Neural progenitor cell (in vitro differentiated cells): Measurements from ENCODE around the gene GPR141. TPM values are rescaled to one million over a fixed set of nuclear protein-coding genes. Genes with fewer than 3 reads are reported as not detected.

ENCODE experiments used
- DNase-seq: peaks from one replicate; pipeline ENCODE4 v3.0.0-alpha.2; 2016; ENCODE audit warnings: low spot score
- H2AFZ ChIP-seq: fragments of 200-600 bp; sonication (generic); replicated peaks from 2 replicates; pipeline ENCODE4 v1.6.1; 2016; ENCODE audit warnings: antibody characterized with exemption
- H3F3A ChIP-seq: fragments of 200-600 bp; sonication (generic); 2 replicates; pipeline ENCODE4 v1.6.1; 2016; ENCODE audit warnings: antibody characterized with exemption, low read depth
- H3K27ac ChIP-seq: fragments of 200-600 bp; sonication (generic); 2 replicates; pipeline ENCODE4 v1.5.1; 2016; ENCODE audit warnings: mild to moderate bottlenecking
- H3K27me3 ChIP-seq: fragments of 200-600 bp; sonication (generic); 2 replicates; pipeline ENCODE4 v1.6.1; 2016; ENCODE audit warnings: mild to moderate bottlenecking, moderate library complexity
- H3K36me3 ChIP-seq: fragments of 200-600 bp; sonication (generic); 2 replicates; pipeline ENCODE4 v1.5.1; 2016
- H3K4me1 ChIP-seq: fragments of 200-600 bp; sonication (generic); 2 replicates; pipeline ENCODE4 v1.6.1; 2016; ENCODE audit warnings: mixed run types
- H3K4me2 ChIP-seq: fragments of 200-600 bp; sonication (generic); 2 replicates; pipeline ENCODE4 v1.6.1; 2016
- H3K4me3 ChIP-seq: fragments of 200-600 bp; sonication (generic); 2 replicates; pipeline ENCODE4 v1.5.1; 2016
- H3K79me2 ChIP-seq: fragments of 200-600 bp; sonication (generic); 2 replicates; pipeline ENCODE4 v1.6.1; 2016; ENCODE audit warnings: low read depth
- H3K9ac ChIP-seq: fragments of 200-600 bp; sonication (generic); 2 replicates; pipeline ENCODE4 v1.6.1; 2016
- H3K9me3 ChIP-seq: fragments of 200-600 bp; sonication (generic); 2 replicates; pipeline ENCODE4 v1.5.1; 2016; ENCODE audit warnings: low read depth
- H4K20me1 ChIP-seq: fragments of 200-600 bp; sonication (generic); 2 replicates; pipeline ENCODE4 v1.6.1; 2016; ENCODE audit warnings: low read depth
- H3K27ac Mint-ChIP-seq: 3 replicates; pipeline ENCODE4 v1.8.0; 2021; ENCODE audit warnings: mixed read lengths
- H3K27me3 Mint-ChIP-seq: 2 replicates; pipeline ENCODE4 v1.8.0; 2022; ENCODE audit warnings: low read depth, mild to moderate bottlenecking, inconsistent platforms, moderate library complexity, mixed read lengths; ENCODE audit not compliant: insufficient read depth
- H3K36me3 Mint-ChIP-seq: 3 replicates; pipeline ENCODE4 v1.8.0; 2021; ENCODE audit warnings: mixed read lengths
- H3K4me1 Mint-ChIP-seq: 3 replicates; pipeline ENCODE4 v1.8.0; 2021; ENCODE audit warnings: mixed read lengths
- H3K4me3 Mint-ChIP-seq: 3 replicates; pipeline ENCODE4 v1.8.0; 2021; ENCODE audit warnings: mild to moderate bottlenecking, moderate library complexity, mixed read lengths
- H3K9me3 Mint-ChIP-seq: 3 replicates; pipeline ENCODE4 v1.8.0; 2020; ENCODE audit warnings: mixed read lengths
- EZH2 ChIP-seq: fragments of 200-600 bp; sonication (generic); IDR thresholded peaks from 2 replicates; pipeline ENCODE4 v1.6.1; 2017; ENCODE audit warnings: antibody characterized with exemption, mild to moderate bottlenecking, moderate library complexity
- EZH2phosphoT487 ChIP-seq: fragments of 200-600 bp; sonication (generic); IDR thresholded peaks from 2 replicates; pipeline ENCODE4 v1.6.1; 2017; ENCODE audit warnings: antibody characterized with exemption
- total RNA-seq: library from RNA; depleted of rRNA; stranded (reverse); fragments of >200 nt; gene quantifications from 2 replicates; pipeline ENCODE4 v1.2.3, GENCODE V29; 2015; ENCODE audit warnings: low replicate concordance
- TF ChIP-seq, protein P1 (sequence below): fragments of 200-600 bp; sonication (generic); IDR thresholded peaks from 2 replicates; pipeline ENCODE4 v1.5.1; 2017; ENCODE audit warnings: antibody characterized with exemption, mild to moderate bottlenecking

GPR141 gene
- total RNA-seq, 1 donor from 2014 or later = 2.6 TPM

DNA sequence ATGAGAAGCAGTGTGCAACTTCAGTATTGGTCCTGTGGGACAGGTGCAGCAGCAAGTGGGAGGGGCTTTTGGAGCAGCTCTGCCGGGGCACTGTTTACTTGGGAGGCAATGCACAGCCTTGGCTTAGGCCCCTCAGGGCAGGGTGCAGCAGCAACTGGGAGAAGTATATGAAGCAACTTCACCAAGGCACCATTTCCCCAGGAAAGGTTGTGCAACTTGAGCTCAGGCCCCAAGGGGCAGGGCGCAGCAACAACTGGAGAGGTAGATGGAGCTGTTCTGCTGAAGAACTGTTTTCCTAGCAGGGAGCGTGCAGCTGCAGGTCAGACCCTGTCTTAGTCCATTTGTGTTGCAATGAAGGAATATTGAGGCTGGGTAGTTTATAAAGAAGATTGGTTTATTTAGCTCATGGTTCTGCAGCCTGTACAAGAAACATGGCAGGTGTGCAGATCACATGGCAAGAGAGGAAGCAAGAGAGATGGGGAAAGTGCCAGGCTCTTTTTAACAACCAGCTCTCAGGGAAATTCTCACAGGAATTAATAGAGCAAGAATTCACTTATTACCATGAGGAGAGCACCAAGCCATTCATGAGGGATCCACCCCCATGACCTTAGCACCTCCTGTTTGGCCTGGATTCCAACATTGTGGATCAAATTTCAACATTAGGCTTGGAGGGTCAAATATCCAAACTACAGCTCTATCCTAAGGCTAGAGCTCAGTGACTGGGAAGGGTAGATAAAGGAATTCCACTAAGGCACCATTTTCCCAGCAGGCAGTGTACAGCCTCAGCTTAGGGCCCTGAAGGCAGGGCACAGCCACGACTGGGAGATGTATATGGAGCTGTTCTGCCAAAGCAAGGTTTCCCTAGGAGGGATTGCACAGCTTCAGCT is 10.9 kb downstream of the GPR141 start:
- Histone ChIP-seq H3K36me3 (no peaks in the 10 kb centered on the region), H3K79me2 (no peaks in the 10 kb centered on the region), H3K4me2 (no peak overlapping the region), H3K9me3 (no peaks in the 10 kb centered on the region), H4K20me1 (no peaks in the 10 kb centered on the region), H3K27ac (no peak overlapping the region), H3F3A (no peaks in the 10 kb centered on the region), H3K4me1 (peaks cover 10% of the 10 kb centered on the region), H3K4me3 (no peak overlapping the region), H3K9ac (no peak overlapping the region), H3K27me3 (no peaks in the 10 kb centered on the region), H2AFZ (peak overlapping the region; percentile 77)
- Mint-ChIP-seq H3K27me3 (no peaks in the 10 kb centered on the region), H3K9me3 (peaks cover 5% of the 10 kb centered on the region), H3K4me1 (peaks cover 11% of the 10 kb centered on the region), H3K27ac (peak overlapping the region; percentile 84), H3K36me3 (no peaks in the 10 kb centered on the region), H3K4me3 (no peak overlapping the region)
- TF ChIP-seq EZH2phosphoT487 = no peak
- TF ChIP-seq, protein P1, sequence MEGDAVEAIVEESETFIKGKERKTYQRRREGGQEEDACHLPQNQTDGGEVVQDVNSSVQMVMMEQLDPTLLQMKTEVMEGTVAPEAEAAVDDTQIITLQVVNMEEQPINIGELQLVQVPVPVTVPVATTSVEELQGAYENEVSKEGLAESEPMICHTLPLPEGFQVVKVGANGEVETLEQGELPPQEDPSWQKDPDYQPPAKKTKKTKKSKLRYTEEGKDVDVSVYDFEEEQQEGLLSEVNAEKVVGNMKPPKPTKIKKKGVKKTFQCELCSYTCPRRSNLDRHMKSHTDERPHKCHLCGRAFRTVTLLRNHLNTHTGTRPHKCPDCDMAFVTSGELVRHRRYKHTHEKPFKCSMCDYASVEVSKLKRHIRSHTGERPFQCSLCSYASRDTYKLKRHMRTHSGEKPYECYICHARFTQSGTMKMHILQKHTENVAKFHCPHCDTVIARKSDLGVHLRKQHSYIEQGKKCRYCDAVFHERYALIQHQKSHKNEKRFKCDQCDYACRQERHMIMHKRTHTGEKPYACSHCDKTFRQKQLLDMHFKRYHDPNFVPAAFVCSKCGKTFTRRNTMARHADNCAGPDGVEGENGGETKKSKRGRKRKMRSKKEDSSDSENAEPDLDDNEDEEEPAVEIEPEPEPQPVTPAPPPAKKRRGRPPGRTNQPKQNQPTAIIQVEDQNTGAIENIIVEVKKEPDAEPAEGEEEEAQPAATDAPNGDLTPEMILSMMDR = peak; percentile 6
- DNase-seq = peak; percentile 21

DNA sequence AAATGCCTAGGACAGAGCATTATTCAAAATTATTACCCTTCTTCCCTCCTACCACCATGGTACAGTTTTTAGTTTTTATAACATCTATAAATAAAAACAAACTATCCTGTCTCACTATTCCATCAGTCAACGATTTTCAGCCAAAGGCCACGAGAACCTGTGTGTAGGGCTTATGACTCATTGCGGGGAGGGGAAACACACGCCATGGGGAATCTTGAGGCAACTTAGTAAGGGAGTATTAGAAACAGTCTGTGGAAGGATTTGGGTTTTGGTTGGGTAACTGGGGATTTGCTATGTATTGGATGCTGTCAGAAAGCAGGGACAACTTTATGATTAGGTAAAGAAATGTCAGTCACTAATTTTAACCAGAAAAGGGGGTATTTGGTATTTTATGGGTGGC is 14.7 kb downstream of the GPR141 start:
- Histone ChIP-seq H3K9ac (no peak overlapping the region), H3K4me1 (peaks cover 10% of the 10 kb centered on the region), H3F3A (no peaks in the 10 kb centered on the region), H3K36me3 (no peaks in the 10 kb centered on the region), H4K20me1 (no peaks in the 10 kb centered on the region), H3K9me3 (no peaks in the 10 kb centered on the region), H3K4me2 (no peak overlapping the region), H3K27ac (no peak overlapping the region), H3K4me3 (no peak overlapping the region), H3K27me3 (no peaks in the 10 kb centered on the region), H3K79me2 (no peaks in the 10 kb centered on the region), H2AFZ (no peak overlapping the region)
- H3K27me3 Mint-ChIP-seq = no peaks in the 10 kb centered on the region
- no peak overlapping the region for H3K4me3 Mint-ChIP-seq
- no peaks in the 10 kb centered on the region for H3K9me3 Mint-ChIP-seq
- TF ChIP-seq EZH2phosphoT487 (no peak), EZH2 (no peak)
- TF ChIP-seq, protein P1 = no peak
- no peak overlapping the region for H3K27ac Mint-ChIP-seq
- no peak for DNase-seq
- no peaks in the 10 kb centered on the region for H3K36me3 Mint-ChIP-seq
- H3K4me1 Mint-ChIP-seq = peaks cover 11% of the 10 kb centered on the region

DNA sequence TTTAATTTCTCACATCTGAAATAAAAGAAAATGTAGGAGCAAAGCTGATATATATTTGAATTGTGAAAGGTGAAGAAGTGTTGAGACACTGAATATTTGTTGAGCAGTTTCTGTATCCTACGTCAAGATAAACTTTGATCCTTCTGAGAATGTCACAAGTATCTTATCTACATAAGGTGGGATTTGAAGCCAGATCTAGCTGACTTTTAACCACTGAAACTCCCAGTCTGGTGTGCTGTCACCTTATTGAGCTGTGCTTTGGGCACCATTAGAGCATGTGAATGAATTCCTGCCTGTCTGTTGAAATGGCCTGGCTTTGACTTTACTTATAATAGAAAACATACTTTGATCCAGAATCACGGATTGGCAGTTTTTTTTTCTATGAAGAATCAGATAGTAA is 15.2 kb downstream of the GPR141 start:
- Histone ChIP-seq H3K27ac (no peak overlapping the region), H3K9me3 (no peaks in the 10 kb centered on the region), H3K4me2 (no peak overlapping the region), H2AFZ (no peak overlapping the region), H3K36me3 (no peaks in the 10 kb centered on the region), H4K20me1 (no peaks in the 10 kb centered on the region), H3K27me3 (no peaks in the 10 kb centered on the region), H3K79me2 (no peaks in the 10 kb centered on the region), H3F3A (no peaks in the 10 kb centered on the region), H3K4me3 (no peak overlapping the region), H3K9ac (no peak overlapping the region), H3K4me1 (peaks cover 10% of the 10 kb centered on the region)
- no peak for DNase-seq
- Mint-ChIP-seq H3K9me3 (no peaks in the 10 kb centered on the region), H3K27ac (no peak overlapping the region), H3K27me3 (no peaks in the 10 kb centered on the region), H3K4me1 (peaks cover 11% of the 10 kb centered on the region), H3K4me3 (no peak overlapping the region), H3K36me3 (no peaks in the 10 kb centered on the region)
- TF ChIP-seq EZH2phosphoT487 = no peak
- no peak for TF ChIP-seq EZH2
- TF ChIP-seq, protein P1 = no peak
